Trophoblast cell (in vitro differentiated cells and primary cell): Measurements from ENCODE around the gene CD300H.

Source experiments
- DNase-seq, 2 donors: peaks; one replicate each; pipeline ENCODE4 v3.0.0-alpha.2; 2016
- H2AFZ ChIP-seq: 2 replicates; pipeline ENCODE4 v1.6.1; 2013; ENCODE audit warnings: low read length, moderate library complexity, mild to moderate bottlenecking; ENCODE audit not compliant: insufficient read depth, poor library complexity
- H2AK5ac ChIP-seq: 2 replicates; pipeline ENCODE4 v1.6.1; 2013; ENCODE audit warnings: mild to moderate bottlenecking, low read length
- H2BK120ac ChIP-seq: 2 replicates; pipeline ENCODE4 v1.6.1; 2013; ENCODE audit warnings: low read length, mild to moderate bottlenecking, moderate library complexity; ENCODE audit not compliant: insufficient read depth, poor library complexity
- H2BK12ac ChIP-seq: 2 replicates; pipeline ENCODE4 v1.6.1; 2013; ENCODE audit warnings: mild to moderate bottlenecking, low read length, moderate library complexity
- H2BK5ac ChIP-seq: 2 replicates; pipeline ENCODE4 v1.6.1; 2013; ENCODE audit warnings: low read length, low read depth, moderate library complexity, mild to moderate bottlenecking; ENCODE audit not compliant: poor library complexity
- H3K14ac ChIP-seq: 2 replicates; pipeline ENCODE4 v1.6.1; 2013; ENCODE audit warnings: mild to moderate bottlenecking, low read length
- H3K18ac ChIP-seq: 2 replicates; pipeline ENCODE4 v1.6.1; 2013; ENCODE audit warnings: mild to moderate bottlenecking, low read length
- H3K23ac ChIP-seq: 2 replicates; pipeline ENCODE4 v1.6.1; 2013; ENCODE audit warnings: low read length
- H3K27ac ChIP-seq: 2 replicates; pipeline ENCODE4 v1.5.1; 2013; ENCODE audit warnings: low read depth, mild to moderate bottlenecking, inconsistent platforms, low read length, moderate library complexity
- H3K27me3 ChIP-seq: 2 replicates; pipeline ENCODE4 v1.6.1; 2013; ENCODE audit warnings: inconsistent platforms, mild to moderate bottlenecking, low read length, moderate library complexity; ENCODE audit not compliant: insufficient read depth
- H3K36me3 ChIP-seq, 2 experiments: 1 replicate in 1 of 2; 2 replicates in 1 of 2; pipeline ENCODE4 v1.6.1; 2013; ENCODE audit warnings: low read length in 2 of 2, mild to moderate bottlenecking in 2 of 2, moderate library complexity in 1 of 2; ENCODE audit not compliant: insufficient read depth in 2 of 2, control insufficient read depth in 1 of 2
- H3K4ac ChIP-seq: 2 replicates; pipeline ENCODE4 v1.6.1; 2013; ENCODE audit warnings: low read depth, mild to moderate bottlenecking, low read length, moderate library complexity
- H3K4me1 ChIP-seq, 2 experiments: 1 replicate in 1 of 2; 2 replicates in 1 of 2; pipeline ENCODE4 v1.6.1; 2013; ENCODE audit warnings: low read length in 2 of 2, mild to moderate bottlenecking in 2 of 2, moderate library complexity in 1 of 2; ENCODE audit not compliant: insufficient read depth in 2 of 2, control insufficient read depth in 1 of 2
- H3K4me2 ChIP-seq: 2 replicates; pipeline ENCODE4 v1.6.1; 2013; ENCODE audit warnings: inconsistent platforms, mild to moderate bottlenecking, low read length, moderate library complexity
- H3K4me3 ChIP-seq: 2 replicates; pipeline ENCODE4 v1.5.1; 2013; ENCODE audit warnings: mild to moderate bottlenecking, low read depth, low read length, inconsistent platforms
- H3K79me1 ChIP-seq: one replicate; pipeline ENCODE4 v1.6.1; 2013; ENCODE audit warnings: low read length
- H3K79me2 ChIP-seq: 2 replicates; pipeline ENCODE4 v1.6.1; 2013; ENCODE audit warnings: low read length, mild to moderate bottlenecking; ENCODE audit not compliant: control insufficient read depth, insufficient read depth, poor library complexity
- H3K9ac ChIP-seq: 2 replicates; pipeline ENCODE4 v1.6.1; 2013; ENCODE audit warnings: mild to moderate bottlenecking, low read length
- H3K9me3 ChIP-seq: 2 replicates; pipeline ENCODE4 v1.6.1; 2013; ENCODE audit warnings: low read depth, mild to moderate bottlenecking, control low read depth, inconsistent platforms, low read length; ENCODE audit not compliant: insufficient read depth
- H4K12ac ChIP-seq: 2 replicates; pipeline ENCODE4 v1.6.1; 2013; ENCODE audit warnings: low read depth, mild to moderate bottlenecking, low read length, moderate library complexity
- H4K8ac ChIP-seq: 2 replicates; pipeline ENCODE4 v1.6.1; 2013; ENCODE audit warnings: low read depth, mild to moderate bottlenecking, low read length, moderate library complexity
- H4K91ac ChIP-seq: one replicate; pipeline ENCODE4 v1.6.1; 2013; ENCODE audit warnings: low read depth, mild to moderate bottlenecking, low read length, moderate library complexity
- whole genome bisulfite sequencing: extraction: QIAGEN DNeasy Blood & Tissue Kit; methylation state at CpG from one replicate; pipeline ENCODE4 v1.1.7; 2013; ENCODE audit warnings: missing lambda C conversion rate; ENCODE audit not compliant: insufficient read length, insufficient coverage; ENCODE audit errors: extremely low coverage; 5-methylcytosine and 5-hydroxymethylcytosine counted together

Gene CD300H

DNA sequence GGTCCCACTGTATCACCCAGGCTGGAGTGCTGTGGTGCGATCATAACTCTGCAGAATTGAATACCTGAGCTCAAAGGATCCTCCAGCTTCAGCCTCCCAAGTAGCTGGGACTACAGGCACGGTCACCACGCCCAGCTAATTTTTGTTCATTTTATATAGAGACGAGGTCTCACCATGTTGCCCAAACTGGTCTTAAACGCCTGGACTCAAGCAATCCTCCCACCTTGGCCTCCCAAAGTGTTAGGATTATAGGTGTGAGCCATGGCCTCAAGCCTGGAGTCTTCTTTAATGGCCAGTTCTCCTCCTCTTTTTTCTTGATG lies 36.5 kb downstream of the CD300H start:
- Histone ChIP-seq H3K4ac (no peak overlapping the region), H2BK12ac (no peak overlapping the region), H2AFZ (no peak overlapping the region), H4K91ac (no peak overlapping the region), H2BK120ac (no peak overlapping the region), H3K4me2 (no peak overlapping the region), H3K14ac (no peak overlapping the region), H2BK5ac (no peak overlapping the region), H3K79me2 (no peaks in the 10 kb centered on the region), H3K4me1 (no peaks in the 10 kb centered on the region), H3K9ac (no peak overlapping the region), H4K8ac (no peak overlapping the region), H3K36me3 (no peaks in the 10 kb centered on the region), H3K27ac (no peak overlapping the region), H3K23ac (no peak overlapping the region), H3K18ac (no peak overlapping the region), H2AK5ac (no peak overlapping the region), H3K79me1 (no peaks in the 10 kb centered on the region), H4K12ac (no peak overlapping the region), H3K9me3 (peaks cover 2% of the 10 kb centered on the region), H3K4me3 (no peak overlapping the region), H3K27me3 (no peaks in the 10 kb centered on the region)
- DNase-seq: no peak
- no CpG with 5 or more reads among the region's 5 CpGs for WGBS

DNA sequence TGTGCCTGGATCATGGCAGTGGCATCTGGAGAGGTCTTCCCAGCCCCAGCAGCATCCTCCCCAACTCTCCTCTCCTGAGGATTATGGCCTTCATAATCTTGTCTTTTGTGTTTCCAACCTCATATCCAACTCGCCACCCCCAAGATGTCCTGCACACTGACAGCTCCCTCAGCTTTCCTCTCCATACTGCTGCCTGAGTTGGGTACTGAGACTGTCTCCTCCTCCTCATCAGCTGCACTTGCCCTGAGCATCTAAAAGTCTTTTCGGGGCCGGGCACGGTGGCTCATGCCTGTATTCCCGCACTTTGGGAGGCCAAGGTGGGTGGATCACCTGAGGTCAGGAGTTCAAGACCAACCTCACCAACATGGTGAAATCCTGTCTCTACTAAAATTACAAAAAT lies 38.1 kb downstream of the CD300H start:
- Histone ChIP-seq H2BK120ac (no peak overlapping the region), H2AFZ (no peak overlapping the region), H4K91ac (no peak overlapping the region), H3K4me2 (no peak overlapping the region), H3K79me2 (no peaks in the 10 kb centered on the region), H4K12ac (no peak overlapping the region), H2BK5ac (no peak overlapping the region), H3K27me3 (no peaks in the 10 kb centered on the region), H2AK5ac (no peak overlapping the region), H3K4ac (no peak overlapping the region), H3K4me3 (no peak overlapping the region), H4K8ac (no peak overlapping the region), H3K9ac (no peak overlapping the region), H3K14ac (no peak overlapping the region), H3K4me1 (no peaks in the 10 kb centered on the region), H3K36me3 (no peaks in the 10 kb centered on the region), H3K9me3 (peaks cover 6% of the 10 kb centered on the region), H2BK12ac (no peak overlapping the region), H3K79me1 (no peaks in the 10 kb centered on the region), H3K18ac (no peak overlapping the region), H3K27ac (no peak overlapping the region), H3K23ac (no peak overlapping the region)
- DNase-seq: no peak
- no CpG with 5 or more reads among the region's 5 CpGs for WGBS

DNA sequence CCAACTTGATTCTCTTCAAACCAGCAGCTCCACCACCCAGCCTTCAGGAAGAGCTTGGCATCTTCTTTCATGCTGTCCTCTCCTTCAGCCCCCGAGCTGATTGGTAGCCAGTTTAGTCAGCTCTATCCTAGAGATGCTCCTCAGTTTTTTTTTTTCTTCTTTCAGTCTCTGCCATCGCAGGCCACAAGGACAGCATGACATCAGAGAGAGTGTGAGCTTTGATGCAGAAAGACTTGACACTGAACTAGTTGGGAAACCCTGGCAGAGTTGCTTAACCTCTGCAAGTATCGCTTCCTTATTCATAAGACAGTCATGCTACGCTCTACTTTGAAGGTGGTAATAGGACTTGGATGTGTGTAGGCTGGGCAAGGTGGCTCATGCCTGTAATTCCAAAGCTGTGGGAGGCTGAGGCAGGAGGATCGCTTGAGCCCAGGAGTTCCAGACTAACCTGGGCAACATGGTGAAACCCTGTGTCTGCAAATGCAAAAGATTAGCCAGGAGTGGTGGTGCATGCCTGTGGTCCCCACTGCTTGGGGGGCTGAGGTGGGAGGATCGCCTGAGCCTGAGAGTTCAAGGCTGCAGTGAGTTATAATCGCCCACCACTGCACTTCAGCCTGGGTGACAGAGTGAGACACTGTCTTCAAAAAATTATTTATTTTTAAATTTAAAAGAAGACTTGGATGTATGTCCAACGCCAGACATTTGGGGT lies 38.7 kb downstream of the CD300H start:
- no peak overlapping the region for H2AK5ac ChIP-seq
- no peaks in the 10 kb centered on the region for H3K79me1 ChIP-seq
- H3K18ac ChIP-seq: no peak overlapping the region
- no peaks in the 10 kb centered on the region for H3K36me3 ChIP-seq
- H3K27ac ChIP-seq: no peak overlapping the region
- H4K8ac ChIP-seq: no peak overlapping the region
- no peak overlapping the region for H3K4ac ChIP-seq
- H2BK5ac ChIP-seq: no peak overlapping the region
- no peak overlapping the region for H3K4me2 ChIP-seq
- H4K91ac ChIP-seq: no peak overlapping the region
- no peak overlapping the region for H3K4me3 ChIP-seq
- no peak overlapping the region for H2BK12ac ChIP-seq
- no peak overlapping the region for H3K14ac ChIP-seq
- H3K27me3 ChIP-seq: no peaks in the 10 kb centered on the region
- no CpG with 5 or more reads among the region's 8 CpGs for WGBS
- H3K9ac ChIP-seq: no peak overlapping the region
- no peak overlapping the region for H2AFZ ChIP-seq
- peak; percentile 39 to 48 for DNase-seq
- H4K12ac ChIP-seq: no peak overlapping the region
- no peaks in the 10 kb centered on the region for H3K79me2 ChIP-seq
- no peaks in the 10 kb centered on the region for H3K4me1 ChIP-seq
- H3K9me3 ChIP-seq: peaks cover 6% of the 10 kb centered on the region
- no peak overlapping the region for H3K23ac ChIP-seq
- no peak overlapping the region for H2BK120ac ChIP-seq

DNA sequence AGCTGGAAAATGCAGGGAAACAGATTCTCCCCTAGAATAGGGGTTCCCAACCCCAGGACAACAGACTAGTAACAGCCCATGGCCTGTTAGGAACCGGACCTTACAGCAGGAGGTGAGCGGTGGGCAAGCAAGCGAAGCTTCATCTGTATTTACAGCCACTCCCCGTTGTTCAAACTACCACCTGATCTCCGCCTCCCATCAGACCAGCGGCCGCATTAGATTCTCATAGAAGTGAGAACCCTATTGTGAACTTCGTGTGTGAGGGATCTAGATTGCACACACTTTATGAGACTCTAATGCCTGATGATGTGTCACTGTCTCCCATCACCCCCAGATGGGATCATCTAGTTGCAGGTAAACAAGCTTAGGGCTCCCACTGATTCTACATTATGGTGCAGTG lies 39.6 kb downstream of the CD300H start:
- Histone ChIP-seq H3K9ac (no peak overlapping the region), H4K12ac (no peak overlapping the region)
- WGBS: no CpG with 5 or more reads among the region's 8 CpGs

More for the DNA sequence above, 39.6 kb downstream of the CD300H start:
- no peak overlapping the region for H2AK5ac ChIP-seq
- no peak overlapping the region for H4K91ac ChIP-seq
- no peak overlapping the region for H4K8ac ChIP-seq
- H3K27me3 ChIP-seq: no peaks in the 10 kb centered on the region
- no peak overlapping the region for H2AFZ ChIP-seq
- H3K4me1 ChIP-seq: no peaks in the 10 kb centered on the region
- H3K27ac ChIP-seq: no peak overlapping the region
- no peak overlapping the region for H3K14ac ChIP-seq
- peaks cover 14% of the 10 kb centered on the region for H3K9me3 ChIP-seq
- H2BK5ac ChIP-seq: no peak overlapping the region
- H3K79me1 ChIP-seq: no peaks in the 10 kb centered on the region
- H2BK120ac ChIP-seq: no peak overlapping the region
- no peak overlapping the region for H3K23ac ChIP-seq
- H3K18ac ChIP-seq: no peak overlapping the region
- H3K79me2 ChIP-seq: no peaks in the 10 kb centered on the region
- no peak overlapping the region for H3K4me3 ChIP-seq
- no peak overlapping the region for H3K4ac ChIP-seq
- DNase-seq: no peak
- no peak overlapping the region for H3K4me2 ChIP-seq
- no peaks in the 10 kb centered on the region for H3K36me3 ChIP-seq
- H2BK12ac ChIP-seq: no peak overlapping the region
